Transverse colon (tissue), 4 donors: Measurements from ENCODE around the gene SPP1.
"Not testable (repeated sequence)": the region's sequence is repeated elsewhere in the genome, so short reads cannot be mapped to it uniquely, and the experiment has no call there.

ENCODE experiments used
- CTCF ChIP-seq, 5 experiments: fragments of 200-600 bp in 3 of 5; fragments of 450-650 bp in 2 of 5; sonication (generic) in 3 of 5; IDR thresholded peaks; 1 replicate in 2 of 5; 2 replicates in 3 of 5; pipeline ENCODE4 v1.5.1; 2016 to 2017; ENCODE audit warnings: antibody characterized with exemption in 5 of 5, inconsistent platforms in 3 of 5, mild to moderate bottlenecking in 2 of 5, moderate library complexity in 1 of 5
- POLR2A ChIP-seq: fragments of 450-650 bp; IDR thresholded peaks from one replicate; pipeline ENCODE4 v1.6.1; 2016; ENCODE audit warnings: antibody characterized with exemption, mild to moderate bottlenecking, moderate library complexity
- POLR2AphosphoS5 ChIP-seq, 3 donors: sonication (generic); formaldehyde crosslinking; IDR thresholded peaks; one replicate each; pipeline ENCODE4 v1.6.1; 2016; ENCODE audit warnings: antibody characterized with exemption in 3 of 3

- TF ChIP-seq CTCF (IDR thresholded peaks at IDR 0.05); POLR2AphosphoS5 (IDR thresholded peaks at IDR 0.05); POLR2A: not testable (repeated sequence)
These were observed 34.7 kb upstream of the SPP1 start for GRCh38 chr4:87940809-87941208.
